K562 (cell line): Measurements from ENCODE around the gene AGPAT3. TPM values are rescaled to one million over a fixed set of nuclear protein-coding genes. Genes with fewer than 3 reads are reported as not detected.

Experiments used
- ETS1 ChIP-seq: conservative IDR thresholded peaks from 2 replicates; pipeline ENCODE4 v1.6.1; 2011; ENCODE audit warnings: low read depth, mild to moderate bottlenecking, low read length; ENCODE audit not compliant: control insufficient read depth
- GMEB1 ChIP-seq: fragments of 250-450 bp; sonication (Bioruptor Pico); IDR thresholded peaks from 2 replicates; pipeline ENCODE4 v1.4.0; 2020; ENCODE audit warnings: mild to moderate bottlenecking
- NFE2L1 ChIP-seq: fragments of 450-650 bp; IDR thresholded peaks from 2 replicates; pipeline ENCODE4 v1.6.1; 2016; ENCODE audit warnings: missing genetic modification characterization, low read depth, mild to moderate bottlenecking, missing compliant biosample characterization, moderate library complexity, borderline replicate concordance
- SMARCE1 ChIP-seq: fragments of 450-650 bp; IDR thresholded peaks from 2 replicates; pipeline ENCODE4 v1.7.1; 2016; ENCODE audit warnings: mild to moderate bottlenecking
- SNRNP70 ChIP-seq: fragments of 200-400 bp; formaldehyde crosslinking; optimal IDR thresholded peaks from 2 replicates; pipeline ENCODE3; 2017; ENCODE audit warnings: low read depth, low read length
- THRAP3 ChIP-seq: fragments of 450-650 bp; IDR thresholded peaks from 2 replicates; pipeline ENCODE4 v1.6.1; 2016; ENCODE audit warnings: mild to moderate bottlenecking, inconsistent platforms, borderline replicate concordance
- ZNF318 ChIP-seq, 2 experiments: fragments of 450-650 bp; IDR thresholded peaks; 2 replicates each; pipeline ENCODE4 v1.6.1; 2016; ENCODE audit warnings: mild to moderate bottlenecking in 2 of 2, borderline replicate concordance in 1 of 2, low read depth in 1 of 2, moderate library complexity in 1 of 2
- polyA plus RNA-seq, 8 experiments: library from polyadenylated mRNA; depleted of rRNA in 4 of 8; stranded (reverse) in 5 of 8; unstranded in 3 of 8; fragments of >200 nt; fragmentation: Nextera tagmentation in 2 of 8; fragmentation: Illumina TruSeq in 1 of 8; extraction: Ambion mirVana in 2 of 8; extraction: Trizol in 1 of 8; gene quantifications; 2 replicates each; pipeline versions ENCODE4 v1.2.1 to v1.2.3, GENCODE V29; 2011 to 2014; ENCODE audit warnings: inconsistent platforms in 1 of 8, missing spikeins in 1 of 8
- total RNA-seq, 7 experiments: library from RNA; depleted of rRNA in 6 of 7; stranded (reverse); fragments of >200 nt in 6 of 7; fragmentation: Illumina TruSeq in 2 of 7; extraction: Trizol in 2 of 7; gene quantifications; 2 replicates each; pipeline versions ENCODE4 v1.2.1 to v1.2.3, GENCODE V29; 2011 to 2021; ENCODE audit warnings: low replicate concordance in 1 of 7
- TF ChIP-seq, protein P1 (sequence below): sonication (generic); IDR thresholded peaks from 2 replicates; pipeline ENCODE4 v1.6.1; 2016
- TF ChIP-seq, protein P2 (sequence below): fragments of 250-450 bp; sonication (Bioruptor Pico); IDR thresholded peaks from 2 replicates; pipeline ENCODE4 v1.8.0; 2022; ENCODE audit warnings: inconsistent platforms

Gene AGPAT3
- total and polyA plus RNA-seq, 9 of the 15 experiments (the other 6 are each of a cell fraction or from before 2014, with no cell fraction given) = 1.5 to 88.4 (median 35.7) TPM

GRCh38 chr21:43866659-43867331 is 1.8 kb downstream of the AGPAT3 start (continued):
- no peak for TF ChIP-seq ZNF318 (IDR thresholded peaks at IDR 0.05; ENCODE audit: borderline replicate concordance in 1 of 2, low read depth in 1 of 2)
- no peak for TF ChIP-seq THRAP3
- TF ChIP-seq NFE2L1 = no peak
- TF ChIP-seq, protein P1, sequence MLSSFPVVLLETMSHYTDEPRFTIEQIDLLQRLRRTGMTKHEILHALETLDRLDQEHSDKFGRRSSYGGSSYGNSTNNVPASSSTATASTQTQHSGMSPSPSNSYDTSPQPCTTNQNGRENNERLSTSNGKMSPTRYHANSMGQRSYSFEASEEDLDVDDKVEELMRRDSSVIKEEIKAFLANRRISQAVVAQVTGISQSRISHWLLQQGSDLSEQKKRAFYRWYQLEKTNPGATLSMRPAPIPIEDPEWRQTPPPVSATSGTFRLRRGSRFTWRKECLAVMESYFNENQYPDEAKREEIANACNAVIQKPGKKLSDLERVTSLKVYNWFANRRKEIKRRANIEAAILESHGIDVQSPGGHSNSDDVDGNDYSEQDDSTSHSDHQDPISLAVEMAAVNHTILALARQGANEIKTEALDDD = peak; percentile 44; the same call in 1 of the 2 replicates
- TF ChIP-seq ETS1 = 0 out of 2 replicates have a peak, but pooled peaks have one; percentile 35
- peak; percentile 3 for TF ChIP-seq SNRNP70
- TF ChIP-seq, protein P2, sequence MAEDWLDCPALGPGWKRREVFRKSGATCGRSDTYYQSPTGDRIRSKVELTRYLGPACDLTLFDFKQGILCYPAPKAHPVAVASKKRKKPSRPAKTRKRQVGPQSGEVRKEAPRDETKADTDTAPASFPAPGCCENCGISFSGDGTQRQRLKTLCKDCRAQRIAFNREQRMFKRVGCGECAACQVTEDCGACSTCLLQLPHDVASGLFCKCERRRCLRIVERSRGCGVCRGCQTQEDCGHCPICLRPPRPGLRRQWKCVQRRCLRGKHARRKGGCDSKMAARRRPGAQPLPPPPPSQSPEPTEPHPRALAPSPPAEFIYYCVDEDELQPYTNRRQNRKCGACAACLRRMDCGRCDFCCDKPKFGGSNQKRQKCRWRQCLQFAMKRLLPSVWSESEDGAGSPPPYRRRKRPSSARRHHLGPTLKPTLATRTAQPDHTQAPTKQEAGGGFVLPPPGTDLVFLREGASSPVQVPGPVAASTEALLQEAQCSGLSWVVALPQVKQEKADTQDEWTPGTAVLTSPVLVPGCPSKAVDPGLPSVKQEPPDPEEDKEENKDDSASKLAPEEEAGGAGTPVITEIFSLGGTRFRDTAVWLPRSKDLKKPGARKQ (CRISPR knock-in tag) = no peak
- TF ChIP-seq SMARCE1 = peak; percentile 25; the same call in 1 of the 2 replicates
- no peak for TF ChIP-seq GMEB1 (CRISPR knock-in tag)
